HG02642 (cell line): ENCODE measurements around the gene B3GAT2.

Experiments used
- ATAC-seq: cut with Tn5 transposase; IDR thresholded peaks from one replicate; pipeline ENCODE4 v1.9.1; 2021; ENCODE audit warnings: mild to moderate bottlenecking; ENCODE audit not compliant: unreplicated experiment, poor library complexity

The B3GAT2 gene

GRCh38 chr6:70846207-70846835 is 110.5 kb downstream of the B3GAT2 start:
- ATAC-seq: no peak

GRCh38 chr6:70844301-70844700 is 112.6 kb downstream of the B3GAT2 start:
- ATAC-seq: no peak

- ATAC-seq: no peak
These were observed 113.4 kb downstream of the B3GAT2 start for GRCh38 chr6:70843328-70843918.

GRCh38 chr6:70842541-70842940 is 114.3 kb downstream of the B3GAT2 start:
- ATAC-seq: no peak

- no peak for ATAC-seq
These were observed 115.7 kb downstream of the B3GAT2 start for GRCh38 chr6:70841112-70841511.

DNA sequence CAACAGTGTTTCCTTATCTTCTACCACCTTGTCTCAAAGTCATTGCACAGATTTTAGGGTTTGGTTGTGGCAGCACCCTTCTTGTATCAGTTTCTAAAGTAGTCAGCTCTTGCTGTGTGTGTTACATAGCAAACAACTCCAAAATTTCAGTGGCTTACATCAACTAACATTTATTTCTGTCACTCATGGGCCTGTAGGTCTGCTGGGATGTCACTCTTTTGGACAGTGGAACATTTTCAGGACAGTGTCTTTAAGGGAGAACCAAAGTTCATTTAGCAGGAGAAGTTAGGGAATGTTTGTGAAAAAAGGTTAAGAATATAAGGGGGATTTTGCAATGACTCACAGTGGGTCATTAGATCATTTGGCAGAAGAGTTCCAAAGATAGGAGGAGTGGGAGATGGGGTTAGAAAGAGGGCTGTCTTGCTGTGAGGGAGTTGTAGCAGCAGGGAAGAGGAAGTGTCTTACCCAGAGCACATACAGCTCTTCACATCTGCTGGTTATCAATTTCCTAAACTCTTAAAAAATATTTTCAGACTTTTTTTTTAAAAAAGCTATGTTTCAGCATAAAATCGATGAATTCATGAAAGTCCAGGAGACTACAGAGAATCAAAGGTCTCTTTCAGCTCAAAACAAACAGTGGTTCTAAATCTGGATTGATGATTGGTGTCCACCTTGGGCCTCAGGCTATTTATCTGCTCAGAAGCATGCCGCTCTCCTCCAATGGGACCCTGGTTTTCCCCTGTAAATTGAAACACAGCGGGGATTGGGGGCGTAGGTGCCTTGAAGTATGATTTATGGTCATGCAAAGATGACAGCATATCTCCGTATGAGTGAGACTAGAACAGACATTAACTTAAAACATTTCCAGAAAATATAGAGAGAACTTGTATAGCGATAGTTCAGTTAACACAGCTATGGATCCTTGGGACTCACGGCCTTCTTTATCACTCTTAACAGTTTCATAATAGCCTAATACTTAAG is 117.3 kb downstream of the B3GAT2 start:
- ATAC-seq: peak; percentile 48

GRCh38 chr6:70838907-70839285 is 118.0 kb downstream of the B3GAT2 start:
- no peak for ATAC-seq

GRCh38 chr6:70834520-70834919 is 122.3 kb downstream of the B3GAT2 start:
- ATAC-seq: no peak

DNA sequence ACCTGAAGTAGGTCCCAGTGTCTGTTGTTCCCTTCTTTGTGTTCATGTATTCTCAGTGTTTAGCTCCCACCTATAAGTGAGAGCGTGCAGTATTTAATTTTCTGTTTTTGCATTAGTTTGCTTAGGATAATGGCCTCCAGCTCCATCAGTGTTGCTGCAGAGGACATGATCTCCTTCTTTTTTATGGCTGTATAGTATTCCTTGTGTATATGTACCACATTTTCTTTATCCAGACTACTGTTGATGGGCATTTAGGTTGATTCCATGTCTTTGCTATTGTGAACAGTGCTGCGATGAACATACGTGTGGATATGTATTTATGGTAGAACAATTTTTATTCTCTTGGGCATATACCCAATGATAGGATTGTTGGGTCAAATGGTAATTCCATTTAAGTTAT is 125.4 kb downstream of the B3GAT2 start:
- ATAC-seq: no peak

- ATAC-seq: no peak
These were observed 133.2 kb downstream of the B3GAT2 start for GRCh38 chr6:70823651-70824050.

DNA sequence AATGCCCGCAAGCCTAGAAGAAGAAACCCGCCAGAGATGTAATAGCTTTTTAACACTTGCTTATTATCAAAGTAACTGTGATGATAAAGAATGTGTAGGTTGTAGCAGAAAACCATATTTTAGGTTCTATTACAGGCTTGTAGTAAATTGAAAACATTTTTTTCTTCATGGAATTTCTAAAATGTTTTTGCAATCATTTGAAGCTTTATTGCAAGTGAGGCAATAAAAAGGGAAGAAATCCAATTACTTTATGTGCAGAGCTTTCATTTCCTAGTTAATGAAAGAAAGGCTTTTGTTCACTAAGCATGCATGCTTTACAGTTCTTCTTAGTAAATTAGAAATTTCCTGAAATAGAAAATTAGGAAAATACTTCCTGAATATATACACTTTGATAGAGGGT is 135.1 kb downstream of the B3GAT2 start:
- no peak for ATAC-seq

GRCh38 chr6:70820778-70821177 is 136.1 kb downstream of the B3GAT2 start:
- ATAC-seq: no peak

- ATAC-seq: no peak
These were observed 137.2 kb downstream of the B3GAT2 start for GRCh38 chr6:70819646-70820045.

DNA sequence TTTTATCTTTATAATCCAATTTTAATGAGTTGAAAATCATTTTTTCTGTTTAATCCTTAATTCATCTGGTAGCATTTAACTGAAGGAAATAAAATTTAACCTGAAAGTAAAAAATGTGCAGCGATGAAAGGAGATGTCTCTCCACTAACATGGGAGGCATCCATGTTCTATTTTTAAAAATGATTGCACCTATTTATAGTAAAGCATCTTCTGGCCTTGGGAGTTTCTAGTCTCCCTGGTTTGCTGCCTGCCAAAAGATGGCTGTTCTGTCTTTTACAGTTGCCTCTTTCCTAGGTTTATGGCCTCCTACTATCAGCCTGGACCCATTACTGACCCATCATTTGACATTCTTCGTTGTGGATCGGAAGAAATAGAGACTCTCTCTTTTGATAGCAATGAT is 143.0 kb downstream of the B3GAT2 start:
- ATAC-seq: no peak

GRCh38 chr6:70811788-70812187 is 145.1 kb downstream of the B3GAT2 start:
- ATAC-seq: no peak
